ENCODE measurements around the gene ADCY5.

Gene ADCY5

DNA sequence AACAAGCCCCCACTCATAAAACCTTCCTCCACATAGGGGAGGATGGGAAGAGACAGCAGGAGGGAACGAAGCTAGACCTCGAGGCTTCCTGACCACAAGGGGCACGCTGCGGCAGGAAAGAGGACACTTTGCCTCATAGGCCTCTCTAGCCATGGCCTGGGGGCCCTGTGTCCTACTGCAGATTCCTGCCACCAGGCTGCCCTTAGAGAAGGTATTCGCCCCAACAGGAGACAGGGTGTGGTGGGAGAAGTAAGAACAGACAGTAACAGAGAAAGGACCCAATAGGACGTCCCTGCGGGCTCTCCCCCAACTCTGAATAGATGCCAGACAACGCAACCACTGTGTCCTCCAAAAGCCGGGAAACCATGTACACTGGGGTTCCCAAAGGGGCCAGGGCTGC, 36.8 kb downstream of the ADCY5 start:
- Histone ChIP-seq H3K4me3 (no peak overlapping the region), H3K27ac (peak overlapping the region in 1 of 21 experiments; percentile 12)

DNA sequence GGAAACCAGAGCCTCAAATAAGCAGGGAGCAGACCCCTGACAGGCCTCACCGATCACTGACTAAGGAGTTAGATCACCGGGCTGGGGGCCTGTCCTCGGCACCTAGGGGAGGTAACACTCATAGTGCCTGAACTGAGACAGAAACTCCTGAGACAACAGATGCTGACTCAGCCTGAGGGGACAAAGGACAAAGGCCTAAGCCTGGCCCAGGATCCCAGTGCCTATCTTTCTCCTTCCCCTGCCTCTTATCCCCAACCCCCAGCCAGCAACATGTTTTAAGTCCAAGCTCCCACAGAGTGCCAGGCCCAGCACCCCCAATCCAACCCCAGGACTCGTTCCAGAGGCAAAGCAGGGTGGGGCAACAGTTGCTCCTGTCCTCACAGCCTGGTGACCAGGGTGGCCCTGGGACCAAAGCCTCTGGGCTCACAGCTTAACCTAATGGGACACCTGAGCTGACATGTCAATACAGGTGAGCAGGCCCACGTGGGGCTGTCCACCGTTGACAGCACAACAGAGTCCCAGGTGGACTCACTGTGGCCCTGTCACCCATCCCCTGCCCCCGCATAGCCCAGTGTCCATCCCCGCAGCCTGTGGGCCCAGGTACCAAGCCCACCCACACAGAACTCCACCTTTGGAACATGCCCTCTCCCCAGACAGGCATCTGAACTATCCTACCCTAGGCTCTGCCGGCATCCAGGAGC, 37.4 kb downstream of the ADCY5 start:
- H3K4me3 ChIP-seq = no peak overlapping the region
- H3K27ac ChIP-seq = no peak overlapping the region

DNA sequence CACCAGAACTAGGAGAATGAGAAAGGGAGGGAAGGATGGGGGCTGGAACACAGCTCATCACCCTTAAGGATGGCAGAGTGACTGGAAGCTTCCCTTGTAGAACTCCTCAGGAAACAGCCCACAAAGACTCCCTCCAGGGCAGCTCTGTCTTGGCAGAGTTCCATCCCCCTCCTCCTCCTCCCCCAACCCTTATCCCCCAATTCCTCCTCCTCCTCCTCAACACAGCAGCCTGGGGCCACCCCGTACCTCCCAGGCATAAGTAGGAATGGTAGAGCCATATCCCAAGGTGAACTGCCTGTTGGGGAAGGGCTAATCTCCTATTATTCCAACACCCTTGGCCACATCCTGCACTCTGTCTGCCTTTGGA, 38.8 kb downstream of the ADCY5 start:
- H3K4me3 ChIP-seq = no peak overlapping the region
- H3K27ac ChIP-seq = no peak overlapping the region

DNA sequence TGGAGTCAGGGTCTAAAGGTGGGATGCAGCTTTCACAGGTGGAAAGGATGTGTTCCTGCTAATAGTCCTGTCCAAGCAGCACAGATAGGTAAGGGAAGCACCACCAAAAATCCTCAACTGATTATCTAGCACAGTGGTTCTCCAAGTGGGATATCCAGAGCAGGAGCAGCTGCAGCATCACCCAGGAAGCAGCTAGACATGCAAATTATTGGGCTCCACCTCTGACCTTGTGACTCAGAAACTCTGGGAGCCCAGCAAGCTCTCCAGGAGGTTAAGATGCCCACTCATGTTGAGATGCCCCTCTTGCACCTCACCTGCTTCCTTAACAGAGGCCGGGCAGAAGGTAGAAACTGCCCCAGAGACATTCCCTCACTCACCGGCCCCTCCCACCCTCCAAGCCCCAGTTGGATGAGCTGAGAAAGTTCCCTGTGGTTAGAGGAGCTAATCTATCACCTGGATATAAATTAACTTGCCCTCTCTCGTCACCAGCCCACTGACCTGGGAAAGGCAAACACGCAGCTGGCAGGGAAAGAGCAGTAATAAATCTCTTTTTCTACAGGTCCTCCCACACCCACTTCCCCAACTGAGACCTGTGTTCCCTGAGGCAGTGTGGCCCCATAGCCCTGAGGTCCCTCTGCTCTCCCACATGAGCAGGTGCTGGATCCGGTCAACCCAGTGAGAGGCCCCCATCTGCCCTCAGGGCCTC, 39.3 kb downstream of the ADCY5 start:
- H3K27ac ChIP-seq = no peak overlapping the region
- no peak overlapping the region for H3K4me3 ChIP-seq

GRCh38 chr3:123406598-123406997, 42.3 kb downstream of the ADCY5 start:
- Histone ChIP-seq H3K4me3 (no peak overlapping the region), H3K27ac (no peak overlapping the region)

DNA sequence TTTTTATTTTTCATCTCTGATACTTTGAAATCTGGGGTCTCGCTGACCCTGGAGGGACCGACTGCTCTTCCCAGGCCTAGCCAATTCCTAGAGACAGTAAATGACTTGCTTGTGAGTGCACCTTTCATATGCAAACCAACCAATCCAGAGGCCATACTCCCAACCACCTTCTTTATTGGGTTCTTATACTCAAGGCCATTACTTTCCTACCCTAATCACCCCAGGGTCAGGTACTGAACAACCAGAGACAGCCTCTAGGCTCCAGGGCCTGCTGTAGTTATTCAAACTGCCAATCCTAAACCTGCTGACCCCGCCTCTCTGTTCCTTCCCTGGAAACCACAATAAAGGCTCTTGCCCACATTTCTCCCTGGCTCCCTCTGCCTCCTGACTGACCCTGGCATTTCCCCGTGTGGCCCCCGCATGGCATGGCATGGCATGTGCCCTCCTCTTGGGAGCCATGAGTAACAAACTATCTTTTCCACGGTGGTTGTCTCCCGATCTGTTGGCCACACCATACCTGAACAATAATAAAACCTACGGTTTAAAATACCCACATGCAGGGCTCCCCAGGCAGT, 42.9 kb downstream of the ADCY5 start:
- no peak overlapping the region for H3K4me3 ChIP-seq
- H3K27ac ChIP-seq = no peak overlapping the region

DNA sequence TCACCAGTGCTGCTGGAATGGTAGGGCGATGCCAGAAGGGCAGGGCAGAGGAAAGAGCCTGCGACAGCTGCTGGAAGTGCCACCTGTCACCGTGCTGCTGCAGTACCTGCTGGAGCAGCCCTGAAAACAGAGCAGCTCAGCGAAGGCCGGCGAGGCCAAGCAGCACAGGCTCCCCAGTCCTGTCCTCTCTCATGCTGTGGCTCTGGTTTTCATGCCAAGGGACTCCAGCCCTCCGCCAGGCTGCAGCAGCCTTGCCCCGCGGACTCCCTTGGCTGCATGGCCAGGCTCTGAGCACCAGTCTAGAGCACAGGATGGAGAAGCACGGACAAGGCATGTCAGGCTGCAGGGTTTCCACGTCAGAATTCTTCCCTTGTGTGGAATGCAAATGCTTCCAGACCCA, 43.9 kb downstream of the ADCY5 start:
- Histone ChIP-seq H3K27ac (no peak overlapping the region), H3K4me3 (no peak overlapping the region)

DNA sequence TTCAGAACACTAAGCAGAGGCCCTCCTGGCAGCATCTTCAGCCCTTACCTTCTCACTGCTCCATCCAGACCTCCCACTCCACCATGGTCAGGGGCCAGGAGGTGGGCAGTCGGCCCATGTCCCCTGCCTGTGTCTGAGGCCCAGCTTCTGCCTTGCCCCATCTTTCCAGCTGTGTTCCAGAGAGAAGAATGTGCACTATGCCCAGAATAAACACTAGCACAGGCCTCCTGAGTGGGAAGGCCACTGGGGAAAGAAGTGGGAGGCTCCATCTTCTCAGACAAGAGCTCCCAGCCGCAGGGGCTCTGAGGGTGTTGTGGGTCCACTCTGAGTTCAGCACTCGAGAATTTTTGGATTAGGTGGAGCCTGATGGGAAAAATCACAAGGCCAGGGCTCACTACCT, 44.5 kb downstream of the ADCY5 start:
- H3K27ac ChIP-seq = no peak overlapping the region
- H3K4me3 ChIP-seq = no peak overlapping the region

- Histone ChIP-seq H3K27ac (no peak overlapping the region), H3K4me3 (no peak overlapping the region)
Measured at GRCh38 chr3:123401836-123402530, 46.9 kb downstream of the ADCY5 start.

DNA sequence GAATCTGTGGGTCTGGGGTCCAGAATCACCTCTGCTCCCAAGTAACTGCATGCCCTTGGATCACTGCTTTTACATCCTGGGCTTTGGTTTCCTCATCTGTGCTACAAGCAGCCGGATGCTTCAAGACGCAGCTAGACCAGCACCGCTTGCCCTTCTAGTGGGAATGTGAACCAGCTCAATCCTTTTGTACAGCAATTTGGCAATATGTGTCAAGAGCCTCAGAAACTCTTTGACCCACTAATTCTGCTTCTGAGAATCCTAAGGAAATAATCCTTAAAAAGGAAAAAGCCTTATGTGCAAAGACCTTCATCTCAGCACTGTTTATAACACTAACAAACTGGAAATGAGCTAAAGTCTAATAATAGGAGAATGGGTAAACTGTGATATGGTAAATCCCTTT, 48.7 kb downstream of the ADCY5 start:
- no peak overlapping the region for H3K27ac ChIP-seq
- H3K4me3 ChIP-seq = no peak overlapping the region

GRCh38 chr3:123399653-123400052, 49.2 kb downstream of the ADCY5 start:
- no peak overlapping the region for H3K27ac ChIP-seq
- no peak overlapping the region for H3K4me3 ChIP-seq

DNA sequence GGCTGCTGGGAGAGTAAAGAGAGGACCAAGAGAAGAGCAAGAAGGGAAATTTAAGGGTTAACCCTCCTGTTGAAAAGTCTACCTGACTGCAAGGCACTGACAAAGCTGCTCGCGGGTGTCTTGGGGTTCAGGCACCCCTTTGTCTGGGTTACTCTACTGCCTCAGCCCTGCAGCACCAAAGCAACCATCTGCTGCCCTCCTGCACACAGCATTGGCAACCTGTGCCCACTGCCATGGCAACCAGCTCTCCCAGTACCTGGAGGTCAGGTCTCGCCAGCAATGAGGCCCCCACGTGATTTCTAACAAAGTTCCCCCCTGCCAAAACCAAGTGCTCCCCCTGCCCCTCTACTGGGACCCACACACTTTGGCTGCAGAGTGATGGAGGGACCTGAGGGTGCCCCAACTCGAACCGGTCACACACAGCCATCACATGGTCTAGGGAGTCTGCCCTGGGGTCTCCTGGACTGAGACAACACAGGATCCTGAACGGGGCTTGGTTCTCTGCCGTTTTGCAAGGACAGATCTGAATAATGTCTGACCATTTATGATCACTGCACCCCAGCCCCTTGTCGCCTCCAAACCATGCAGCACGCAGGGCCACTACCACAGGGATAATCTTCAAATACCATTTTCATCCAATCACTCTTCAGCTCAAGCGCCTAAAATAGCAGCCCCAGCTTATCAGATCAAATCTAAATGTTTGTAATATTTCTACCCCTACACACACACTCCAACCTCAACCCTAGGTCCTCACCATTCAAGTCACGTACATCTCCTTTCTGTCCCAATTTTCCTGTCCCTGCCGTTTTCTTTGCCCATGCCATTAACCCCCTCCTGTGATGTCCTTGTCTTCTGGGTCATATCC, 50.7 kb downstream of the ADCY5 start:
- Histone ChIP-seq H3K27ac (no peak overlapping the region), H3K4me3 (no peak overlapping the region)

- Histone ChIP-seq H3K27ac (no peak overlapping the region), H3K4me3 (no peak overlapping the region)
Measured at GRCh38 chr3:123397050-123397590, 51.8 kb downstream of the ADCY5 start.

GRCh38 chr3:123396171-123397049, 52.5 kb downstream of the ADCY5 start:
- H3K4me3 ChIP-seq = no peak overlapping the region
- H3K27ac ChIP-seq = no peak overlapping the region

DNA sequence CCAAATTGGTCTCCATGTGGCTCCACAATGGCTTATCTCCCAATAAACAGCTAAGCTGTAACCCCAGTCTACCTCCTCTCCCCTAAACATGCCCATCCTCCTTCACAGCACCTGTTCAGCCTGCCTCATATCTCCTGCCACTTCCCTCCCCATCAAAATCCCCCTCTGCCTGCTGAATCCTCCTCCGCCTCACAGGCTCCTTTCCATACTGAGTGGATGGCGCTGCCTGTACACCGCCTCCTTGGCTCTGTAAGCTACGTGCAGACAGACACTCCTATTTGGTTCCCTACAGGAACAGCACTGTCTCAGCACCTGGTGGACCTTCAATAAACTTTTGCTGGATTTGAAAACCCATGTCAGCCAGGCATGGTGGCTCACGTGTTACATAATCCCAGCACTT, 53.7 kb downstream of the ADCY5 start:
- Histone ChIP-seq H3K4me3 (no peak overlapping the region), H3K27ac (no peak overlapping the region)

DNA sequence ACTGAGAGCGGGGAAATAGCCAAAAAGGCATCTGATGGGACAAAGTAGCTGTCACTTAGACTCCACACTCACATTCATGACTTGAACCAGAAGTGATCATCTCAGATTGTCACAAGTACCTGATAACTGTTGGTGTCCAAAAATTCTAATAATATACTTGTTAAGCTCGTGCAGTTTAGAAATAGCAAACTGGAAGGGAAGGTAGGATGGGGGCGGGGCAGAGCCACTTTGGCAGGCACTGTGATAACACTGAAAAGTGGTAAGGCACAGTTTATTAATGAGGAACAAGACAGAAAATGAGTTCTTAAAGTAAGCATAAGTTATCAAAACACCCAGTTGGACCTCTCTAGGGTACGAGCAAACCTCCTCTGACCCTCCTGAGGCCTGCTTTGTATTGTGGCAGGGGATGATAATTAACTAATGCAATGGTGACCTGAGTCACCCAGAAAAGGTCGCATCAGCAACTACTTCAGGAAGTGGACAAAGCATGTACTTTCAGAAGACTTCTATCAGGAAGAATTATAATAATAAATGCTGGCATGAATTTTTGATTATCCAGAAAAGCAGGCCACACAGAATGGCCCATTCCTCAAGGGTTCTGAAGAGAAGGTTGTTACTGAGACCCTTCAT, 54.4 kb downstream of the ADCY5 start:
- Histone ChIP-seq H3K4me3 (no peak overlapping the region), H3K27ac (no peak overlapping the region)

DNA sequence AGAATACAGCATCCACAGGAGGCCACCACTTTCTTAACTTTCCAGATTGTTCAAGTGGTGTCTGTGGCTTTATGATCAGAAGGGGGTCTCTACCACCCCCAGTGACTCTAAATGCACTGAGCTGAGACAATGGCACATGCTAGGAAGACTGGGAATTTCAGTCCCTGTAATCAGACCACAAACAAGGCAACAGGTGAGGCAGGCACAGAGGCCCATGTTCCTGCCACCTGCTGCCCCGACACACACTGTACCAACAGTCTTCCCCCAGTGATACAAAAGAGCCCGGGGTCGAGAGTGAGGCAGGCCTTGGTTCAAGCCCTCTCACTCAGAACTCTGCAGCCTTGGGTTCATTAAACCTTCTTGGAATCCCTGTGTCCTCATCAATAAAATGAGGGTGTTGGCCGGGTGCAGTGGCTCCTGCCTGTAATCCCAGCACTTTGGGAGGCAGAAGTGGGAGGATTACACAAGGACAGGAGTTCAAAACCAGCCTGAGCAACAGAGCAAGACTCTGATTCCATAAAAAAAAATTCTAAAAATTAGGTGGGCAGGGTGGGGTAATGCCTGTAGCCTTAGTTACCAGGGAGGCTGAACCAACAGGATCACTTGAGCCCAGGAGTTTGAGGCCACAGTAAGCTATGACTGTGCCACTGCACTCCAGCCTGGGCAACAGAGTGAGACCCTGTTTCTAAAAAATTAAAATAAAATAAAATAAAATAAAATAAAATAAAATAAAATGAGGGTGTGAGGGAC, 55.8 kb downstream of the ADCY5 start:
- Histone ChIP-seq H3K4me3 (no peak overlapping the region), H3K27ac (no peak overlapping the region)

- no peak overlapping the region for H3K27ac ChIP-seq
Measured at GRCh38 chr3:123392368-123392767, 56.5 kb downstream of the ADCY5 start.

More at GRCh38 chr3:123392368-123392767, 56.5 kb downstream of the ADCY5 start:
- no peak overlapping the region for H3K4me3 ChIP-seq

Data from skin epidermis (tissue), 12 donors.